Measurements from ENCODE around the gene NHSL2.

- TF ChIP-seq CTCF (IDR thresholded peaks at IDR 0.05) (no peak), POLR2A (IDR thresholded peaks at IDR 0.05) (no peak)
Measured at GRCh38 chrX:71954458-71954857, 43.8 kb downstream of the NHSL2 start.

Data from body of pancreas (tissue), 4 donors.